Caki2 (cell line): ENCODE data around the gene DDX3X. TPM values are rescaled to one million over a fixed set of nuclear protein-coding genes. Genes with fewer than 3 reads are reported as not detected.

Experiments
- DNase-seq: peaks from one replicate; pipeline ENCODE4 v3.0.0-alpha.2; 2015; ENCODE audit warnings: low read depth
- in situ Hi-C: cut with HindIII; loops from 2 replicates; pipeline ENCODE4 v1.10.0; 2016; ENCODE audit warnings: low sequenced_read_pairs, low pct_unique_long_range_greater_than_20kb, mixed read lengths
- total RNA-seq: library from RNA; depleted of rRNA; stranded (reverse); fragments of >200 nt; shearing (Covaris generic); gene quantifications from 2 replicates; pipeline ENCODE4 v1.2.3, GENCODE V29; 2014; ENCODE audit warnings: low replicate concordance

DDX3X gene
- total RNA-seq, 1 experiment from 2014 or later: 120 TPM

DNA sequence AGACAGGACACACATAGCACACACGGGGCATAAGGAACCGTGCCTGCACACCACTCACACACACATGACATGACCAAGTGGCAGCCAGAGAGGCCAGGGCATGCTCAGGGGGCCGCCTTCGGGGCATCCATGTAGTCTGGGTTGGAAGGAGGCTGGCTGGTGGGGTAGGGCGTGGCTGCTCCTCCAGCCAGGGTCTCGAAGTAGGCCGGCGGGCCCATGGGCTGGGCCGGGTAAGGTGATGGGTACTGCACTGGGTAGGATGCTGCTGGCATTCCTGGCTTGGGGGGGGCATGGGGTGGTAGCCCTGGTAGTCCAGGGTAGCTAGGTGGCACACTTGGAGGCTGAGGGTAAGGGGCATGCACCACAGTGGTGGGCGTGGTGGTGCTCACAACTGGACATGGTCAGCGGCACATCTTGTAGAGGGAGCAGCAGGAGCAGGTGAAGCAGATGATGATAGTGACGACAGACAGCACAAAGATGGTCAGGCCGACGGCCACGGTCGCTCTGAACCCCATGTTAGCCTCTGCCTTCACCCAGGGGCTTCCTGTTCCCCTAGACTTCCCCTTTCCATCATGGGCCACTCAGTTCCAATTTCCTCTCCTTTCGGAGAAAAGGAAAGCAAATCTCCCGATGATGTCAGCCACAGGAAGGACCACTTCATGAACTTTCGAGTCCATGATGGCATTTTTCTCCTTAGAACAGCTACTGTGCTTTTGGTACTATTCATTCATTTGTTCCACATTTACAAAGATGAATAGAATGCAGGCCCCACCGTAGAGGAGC, 10.9 kb upstream of the DDX3X start:
- in situ Hi-C loops: no loop called here
- DNase-seq: no peak

DNA sequence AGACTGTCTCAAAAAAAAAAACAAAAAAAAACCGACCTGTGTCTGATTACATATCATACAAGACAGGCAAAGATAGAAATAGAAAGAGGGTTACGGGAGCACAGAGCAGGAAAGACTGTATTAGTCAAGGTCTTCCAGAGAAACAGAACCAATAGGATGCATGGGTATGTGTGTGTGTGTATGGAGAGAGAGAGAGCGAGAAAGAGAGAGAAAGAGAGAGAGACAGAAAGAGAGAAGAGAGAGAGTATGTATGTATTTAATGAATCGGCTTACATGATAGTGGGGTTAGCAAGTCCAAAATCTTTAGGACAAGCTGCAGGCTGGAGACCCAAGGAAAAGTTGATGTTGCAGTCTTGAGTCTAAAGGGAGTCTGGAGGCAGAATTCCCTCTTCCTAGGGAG, 7.5 kb upstream of the DDX3X start:
- in situ Hi-C loops: no loop called here
- DNase-seq: no peak

DNA sequence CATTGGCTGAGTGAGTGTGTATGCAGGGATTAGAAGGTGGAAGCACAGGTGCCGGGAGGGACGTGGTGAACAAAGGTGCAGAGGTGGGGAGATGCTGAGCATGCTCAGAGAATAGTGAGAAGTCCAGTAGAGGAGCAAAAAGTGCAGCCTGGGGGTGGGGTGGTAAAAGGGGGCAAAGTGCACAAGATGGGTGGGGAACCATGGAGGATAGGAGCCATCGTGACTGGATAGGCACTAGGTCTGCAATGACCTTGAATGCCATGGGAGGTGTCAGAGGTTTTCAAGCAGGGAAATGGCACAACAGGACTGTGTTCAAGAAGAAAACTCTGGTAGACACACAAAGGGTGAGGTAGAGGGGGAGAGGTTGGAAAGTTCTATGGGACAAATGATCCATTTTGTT, 6.6 kb upstream of the DDX3X start:
- no peak for DNase-seq
- in situ Hi-C loops: no loop called here

DNA sequence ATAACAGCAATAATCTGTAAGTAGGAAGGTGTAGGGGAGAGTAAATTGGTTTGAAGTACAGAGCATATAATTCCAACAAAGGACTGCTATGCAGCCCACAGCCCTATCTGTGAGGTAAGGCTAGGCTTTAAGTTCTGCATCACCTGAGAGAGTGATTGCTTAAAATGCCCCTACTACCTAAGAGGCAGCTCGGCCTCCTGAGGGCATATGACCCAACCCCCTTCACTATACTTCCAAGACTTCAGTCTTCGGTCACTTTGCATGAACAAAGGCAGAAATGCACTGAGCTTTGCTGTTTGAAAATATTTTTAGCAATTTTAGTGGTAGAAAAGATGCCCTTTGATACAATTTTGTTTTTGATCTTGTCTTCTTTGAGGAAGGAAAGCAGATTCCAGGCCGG, 4.9 kb upstream of the DDX3X start:
- in situ Hi-C loops: no loop called here
- no peak for DNase-seq

DNA sequence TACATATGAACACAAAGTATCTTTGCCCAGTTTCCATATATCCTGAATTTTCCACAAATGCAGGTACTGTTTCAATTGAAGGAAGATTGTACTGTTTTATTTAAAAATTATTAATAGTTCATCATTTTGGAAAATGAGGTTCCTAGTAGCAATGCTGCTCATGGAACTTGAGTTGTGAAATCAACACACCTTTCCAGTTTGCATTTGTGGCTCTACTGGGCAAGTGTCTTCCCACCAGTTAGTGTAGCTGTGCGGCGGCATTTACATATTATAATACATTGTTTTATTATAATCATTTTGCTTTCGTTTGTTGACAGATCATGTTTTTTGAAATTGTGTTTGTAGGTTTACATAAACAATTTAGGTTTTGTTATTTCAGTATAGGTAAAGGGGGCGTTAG, 2.0 kb upstream of the DDX3X start:
- in situ Hi-C loops: no loop called here
- DNase-seq: no peak

DNA sequence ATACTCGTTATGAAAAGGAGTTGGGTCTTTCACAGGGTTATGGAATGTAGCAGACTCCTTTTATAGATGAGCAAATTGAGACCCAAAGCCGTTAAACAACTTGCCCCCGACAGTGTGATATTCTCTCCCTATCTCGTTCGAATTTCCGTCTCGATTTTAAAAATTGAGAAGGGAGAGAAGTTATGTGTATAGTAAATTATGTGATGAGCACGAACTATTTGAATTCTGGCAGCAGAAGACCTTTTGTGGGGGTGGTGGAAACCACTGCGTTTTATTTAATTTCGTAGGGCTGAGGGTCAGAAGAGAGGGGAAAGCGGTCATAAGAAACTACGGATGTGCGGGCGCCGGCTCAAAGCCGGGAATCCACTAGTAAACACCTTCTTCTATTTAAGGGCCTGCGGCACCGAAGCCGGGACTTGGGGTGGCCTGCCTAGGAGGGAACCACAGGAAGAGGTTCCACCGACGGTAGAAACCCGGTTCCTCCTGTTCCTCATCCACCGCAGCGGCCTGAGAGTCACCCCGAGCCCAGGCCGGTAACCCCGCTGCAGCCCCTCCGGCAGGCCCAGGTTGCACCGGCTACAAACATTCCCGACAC, 1.5 kb upstream of the DDX3X start:
- peak; percentile 31 for DNase-seq
- in situ Hi-C loops: no loop called here

DNA sequence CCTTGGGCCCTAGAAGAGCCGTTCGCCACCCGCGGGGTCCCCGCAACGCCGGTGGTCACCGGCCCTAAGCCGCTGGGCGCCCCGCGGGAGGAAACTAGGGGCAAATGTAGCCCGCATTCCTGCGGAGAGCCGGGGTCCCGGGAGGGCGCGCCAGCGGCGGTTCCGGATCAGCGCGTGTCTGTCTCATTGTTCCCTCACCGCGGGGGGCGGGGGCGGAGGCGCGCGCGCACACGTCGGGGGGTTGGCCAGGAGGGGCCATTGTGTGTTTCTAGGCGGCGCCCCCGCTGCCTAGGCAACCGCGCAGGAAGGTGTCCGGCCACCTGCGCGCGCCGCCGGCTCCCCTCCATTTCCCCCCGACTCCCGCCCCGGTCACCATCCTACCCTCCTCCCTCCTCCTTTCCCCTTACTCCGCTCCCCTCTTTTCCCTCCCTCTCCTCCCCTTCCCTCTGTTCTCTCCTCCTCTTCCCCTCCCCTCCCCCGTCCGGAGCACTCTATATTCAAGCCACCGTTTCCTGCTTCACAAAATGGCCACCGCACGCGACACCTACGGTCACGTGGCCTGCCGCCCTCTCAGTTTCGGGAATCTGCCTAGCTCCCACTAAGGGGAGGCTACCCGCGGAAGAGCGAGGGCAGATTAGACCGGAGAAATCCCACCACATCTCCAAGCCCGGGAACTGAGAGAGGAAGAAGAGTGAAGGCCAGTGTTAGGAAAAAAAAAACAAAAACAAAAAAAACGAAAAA, 789 bp upstream of the DDX3X start:
- in situ Hi-C loops: no loop called here
- peak; percentile 89 for DNase-seq

DNA sequence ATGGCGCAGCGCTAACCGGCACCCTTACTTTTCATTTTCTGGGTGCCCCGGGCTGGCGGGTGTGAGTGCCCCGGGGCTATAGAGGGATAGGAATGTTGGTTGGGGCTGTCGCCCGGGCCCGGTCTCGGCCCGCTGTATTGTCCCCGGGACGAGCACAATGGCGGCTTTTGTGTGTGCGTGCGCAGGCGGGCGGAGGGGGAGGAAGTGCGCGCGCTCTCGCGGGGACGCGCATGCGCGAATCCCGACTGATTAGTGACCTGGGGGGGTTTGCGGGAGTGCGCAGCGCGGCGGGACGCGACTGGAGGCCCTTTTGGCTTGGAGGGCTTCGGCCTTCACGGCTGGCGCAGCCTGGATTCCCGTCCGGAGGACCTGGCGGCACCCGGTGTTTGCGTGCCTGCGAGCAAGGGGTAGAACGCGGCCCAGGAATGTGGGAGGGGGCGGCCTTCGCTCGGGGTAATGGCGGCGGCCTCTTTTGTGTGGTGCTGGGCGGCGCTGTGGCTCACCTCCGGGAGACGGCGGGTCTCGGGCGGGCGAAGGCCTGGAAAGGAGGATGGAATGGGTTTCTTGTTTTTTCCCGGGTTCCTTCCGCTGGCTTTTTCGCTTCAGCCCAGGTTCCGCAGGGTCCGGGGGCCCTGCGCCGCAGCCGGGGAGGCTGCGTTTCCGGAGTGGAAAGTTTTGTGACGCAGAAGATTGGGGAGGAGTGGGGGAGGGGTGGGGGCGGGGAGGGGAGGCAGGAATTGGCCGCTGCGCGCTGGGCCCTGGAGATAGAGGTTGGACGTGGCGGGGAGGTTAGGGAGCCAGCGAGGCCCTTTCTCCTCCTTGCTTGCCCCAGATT, 618 bp downstream of the DDX3X start:
- DNase-seq: peak; percentile 70
- in situ Hi-C loops: no loop called here

DNA sequence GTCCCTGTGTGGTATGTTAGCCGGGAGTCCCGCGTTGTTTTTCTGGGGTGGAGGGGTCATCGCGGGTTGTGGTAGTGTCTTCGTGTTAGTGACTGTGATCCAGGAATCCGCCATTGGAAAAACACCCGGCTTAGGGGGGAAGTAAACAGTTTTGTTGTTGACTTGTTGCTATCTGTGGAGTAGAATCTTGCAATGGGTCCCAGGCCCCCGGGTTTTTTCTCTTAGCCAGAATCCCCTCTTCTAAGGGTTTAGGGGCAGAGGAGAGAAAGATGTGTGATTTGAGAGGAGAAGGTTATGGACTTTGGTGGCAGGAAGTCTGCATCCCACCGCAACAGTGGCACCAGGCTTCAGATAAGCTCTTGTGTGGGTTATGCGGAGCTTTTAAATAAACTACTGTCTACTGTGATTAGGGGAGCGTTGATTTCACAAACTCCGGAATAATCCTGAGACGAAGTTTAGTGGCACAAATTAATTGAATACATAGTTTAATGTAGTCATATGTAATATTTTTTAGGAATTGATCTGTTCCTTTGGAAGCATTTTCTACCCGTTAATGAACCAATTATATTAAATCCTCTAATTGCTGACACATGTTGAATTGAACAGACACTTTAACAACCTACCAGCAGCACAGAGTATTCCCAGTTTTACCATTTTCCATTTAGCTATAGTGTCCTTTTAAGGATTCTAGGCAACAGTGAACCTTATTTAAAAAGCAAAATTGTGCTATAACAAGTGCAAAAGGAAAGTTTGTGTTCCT, 1.4 kb downstream of the DDX3X start:
- in situ Hi-C loops: no loop called here
- no peak for DNase-seq

DNA sequence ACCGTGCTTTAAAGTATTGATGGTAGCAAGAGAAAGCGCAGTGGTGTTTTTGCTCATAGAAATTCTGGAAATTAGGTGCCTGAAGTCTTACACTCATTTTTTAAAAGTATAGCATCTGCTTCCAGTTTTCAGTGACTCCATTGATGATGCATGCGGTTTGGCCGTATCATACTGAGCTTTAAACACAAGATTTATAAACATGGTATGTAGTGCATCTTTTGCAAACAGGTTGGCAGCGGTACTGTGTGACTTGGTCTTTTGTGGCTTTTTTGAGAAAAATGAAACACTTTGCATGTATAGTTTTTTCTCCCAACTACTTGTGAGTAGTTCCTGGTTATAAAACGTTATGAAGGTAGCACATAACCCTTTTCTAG, 2.0 kb downstream of the DDX3X start:
- no peak for DNase-seq
- in situ Hi-C loops: no loop called here

DNA sequence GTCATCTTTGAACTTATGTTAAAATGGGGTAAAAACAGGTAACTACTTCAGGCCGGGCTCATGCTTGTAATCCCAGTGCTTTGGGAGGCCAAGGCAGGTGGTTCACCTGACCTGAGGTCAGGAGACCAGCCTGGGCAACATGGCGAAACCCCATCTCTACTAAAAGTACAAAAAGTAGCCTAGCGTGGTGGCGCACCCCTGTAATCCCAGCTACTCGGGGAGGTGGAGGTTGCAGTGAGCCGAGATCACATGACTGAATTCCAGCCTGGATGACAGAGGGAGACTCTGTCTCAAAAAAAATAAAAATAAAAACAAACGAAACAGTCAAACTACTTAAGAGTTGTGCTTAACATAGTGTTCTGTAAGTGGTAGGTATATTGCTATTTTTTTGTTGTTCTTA, 2.5 kb downstream of the DDX3X start:
- no peak for DNase-seq
- in situ Hi-C loops: no loop called here

DNA sequence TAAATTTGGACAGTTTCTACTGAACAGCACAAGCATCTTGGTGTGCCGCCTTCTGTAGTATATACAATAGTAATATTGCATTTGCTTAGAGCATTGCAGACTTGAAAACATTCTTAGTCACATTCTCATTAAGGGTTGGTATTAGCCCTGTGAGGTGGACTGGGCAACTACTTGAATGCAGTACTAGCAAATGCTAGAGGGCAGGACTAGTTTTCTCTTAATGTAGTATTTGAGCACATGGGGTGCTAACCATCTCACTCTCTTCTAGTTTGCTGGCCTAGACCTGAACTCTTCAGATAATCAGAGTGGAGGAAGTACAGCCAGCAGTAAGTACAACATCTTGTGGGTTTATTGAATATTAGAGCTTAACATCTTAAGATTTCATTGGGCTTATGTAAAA, 3.2 kb downstream of the DDX3X start:
- in situ Hi-C loops: no loop called here
- no peak for DNase-seq

DNA sequence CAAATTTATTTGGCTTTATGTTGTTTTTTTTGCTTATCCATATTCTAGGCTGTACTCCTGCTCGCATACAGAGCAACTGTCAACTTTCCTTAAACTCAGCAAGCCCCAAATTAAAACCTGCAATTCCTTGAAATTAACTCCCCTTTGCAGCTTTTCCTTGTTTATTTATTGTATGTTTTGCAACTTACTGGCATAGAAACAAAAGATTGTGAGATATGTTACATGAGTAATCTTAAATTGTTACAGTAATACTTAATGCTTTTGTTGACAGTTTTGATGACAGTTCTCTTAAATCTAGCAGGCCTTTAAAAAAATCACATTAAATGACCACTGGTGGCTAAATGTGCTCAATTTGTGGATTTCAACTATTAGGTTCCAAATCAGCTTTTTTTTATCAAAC, 4.5 kb downstream of the DDX3X start:
- in situ Hi-C loops: no loop called here
- no peak for DNase-seq

DNA sequence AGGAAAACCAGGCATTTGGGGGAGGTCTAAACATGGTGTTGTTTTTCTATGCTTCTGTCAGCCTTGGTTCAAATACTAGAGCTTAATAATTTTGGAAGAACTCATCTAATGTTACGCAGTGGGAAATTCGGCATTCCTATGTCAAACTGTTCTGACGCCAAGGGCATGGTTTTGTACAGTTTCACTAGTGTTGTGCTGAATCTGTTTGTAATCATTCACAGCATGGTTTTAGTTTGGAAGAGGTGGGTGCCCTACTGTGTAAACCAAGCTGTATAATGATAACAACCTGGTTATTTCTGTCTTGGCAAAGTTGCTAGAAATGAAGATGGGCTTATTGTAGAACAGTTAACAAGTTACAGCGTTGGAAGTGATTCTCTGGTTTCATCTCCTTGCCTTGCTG, 5.2 kb downstream of the DDX3X start:
- in situ Hi-C loops: no loop called here
- no peak for DNase-seq

DNA sequence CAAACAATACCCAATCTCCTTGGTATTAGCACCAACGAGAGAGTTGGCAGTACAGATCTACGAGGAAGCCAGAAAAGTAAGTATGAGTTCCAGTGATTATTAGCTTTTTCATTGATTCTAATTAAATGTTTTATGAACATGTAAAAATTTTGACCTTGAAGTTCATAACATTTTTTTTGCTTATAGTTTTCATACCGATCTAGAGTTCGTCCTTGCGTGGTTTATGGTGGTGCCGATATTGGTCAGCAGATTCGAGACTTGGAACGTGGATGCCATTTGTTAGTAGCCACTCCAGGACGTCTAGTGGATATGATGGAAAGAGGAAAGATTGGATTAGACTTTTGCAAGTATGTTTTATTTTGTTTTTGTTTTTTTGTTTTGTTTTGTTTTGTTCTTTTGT, 10.1 kb downstream of the DDX3X start:
- in situ Hi-C loops: no loop called here

DNA sequence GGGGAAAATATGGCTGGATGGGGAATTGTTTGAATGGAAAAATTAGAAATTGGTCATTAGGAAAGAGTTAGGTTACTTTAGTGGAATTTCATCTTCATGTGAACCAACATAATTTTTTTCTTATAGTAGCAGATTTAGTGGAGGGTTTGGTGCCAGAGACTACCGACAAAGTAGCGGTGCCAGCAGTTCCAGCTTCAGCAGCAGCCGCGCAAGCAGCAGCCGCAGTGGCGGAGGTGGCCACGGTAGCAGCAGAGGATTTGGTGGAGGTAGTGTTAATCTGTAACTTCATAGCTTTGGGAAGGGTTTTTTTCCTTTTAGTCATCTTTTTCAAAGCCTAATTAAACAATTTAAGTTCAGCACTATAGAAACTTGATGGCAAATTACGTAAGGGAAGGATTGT, 13.2 kb downstream of the DDX3X start:
- in situ Hi-C loops: no loop called here
- DNase-seq: no peak

More for the DNA sequence above, 10.1 kb downstream of the DDX3X start:
- no peak for DNase-seq

DNA sequence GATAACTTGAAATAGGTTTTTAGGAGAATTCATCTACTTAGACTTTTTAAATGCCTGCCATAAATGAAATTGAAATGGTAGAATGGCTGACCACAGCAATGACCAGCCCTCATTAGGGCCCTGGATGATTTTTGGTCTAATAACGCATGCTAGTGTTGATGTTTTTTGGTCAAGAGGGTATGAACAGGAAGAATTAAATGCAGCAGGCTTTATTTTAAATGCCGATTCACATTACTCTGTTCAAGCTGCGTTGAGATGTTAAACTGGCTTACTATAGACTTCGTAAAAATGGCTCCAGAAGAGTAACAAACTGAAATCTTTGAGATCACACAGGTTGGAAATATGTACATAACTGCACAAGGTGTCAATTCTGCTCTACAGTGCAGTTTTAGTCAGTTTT, 14.6 kb downstream of the DDX3X start:
- DNase-seq: no peak
- in situ Hi-C loops: no loop called here
